Trophoblast cell (in vitro differentiated cells and primary cell): Measurements from ENCODE around the gene OR5F1.

Experiments used
- DNase-seq, 2 donors: peaks; one replicate each; pipeline ENCODE4 v3.0.0-alpha.2; 2016
- H2AFZ ChIP-seq: 2 replicates; pipeline ENCODE4 v1.6.1; 2013; ENCODE audit warnings: low read length, moderate library complexity, mild to moderate bottlenecking; ENCODE audit not compliant: insufficient read depth, poor library complexity
- H2AK5ac ChIP-seq: 2 replicates; pipeline ENCODE4 v1.6.1; 2013; ENCODE audit warnings: mild to moderate bottlenecking, low read length
- H2BK120ac ChIP-seq: 2 replicates; pipeline ENCODE4 v1.6.1; 2013; ENCODE audit warnings: low read length, mild to moderate bottlenecking, moderate library complexity; ENCODE audit not compliant: insufficient read depth, poor library complexity
- H2BK12ac ChIP-seq: 2 replicates; pipeline ENCODE4 v1.6.1; 2013; ENCODE audit warnings: mild to moderate bottlenecking, low read length, moderate library complexity
- H2BK5ac ChIP-seq: 2 replicates; pipeline ENCODE4 v1.6.1; 2013; ENCODE audit warnings: low read length, low read depth, moderate library complexity, mild to moderate bottlenecking; ENCODE audit not compliant: poor library complexity
- H3K14ac ChIP-seq: 2 replicates; pipeline ENCODE4 v1.6.1; 2013; ENCODE audit warnings: mild to moderate bottlenecking, low read length
- H3K18ac ChIP-seq: 2 replicates; pipeline ENCODE4 v1.6.1; 2013; ENCODE audit warnings: mild to moderate bottlenecking, low read length
- H3K23ac ChIP-seq: 2 replicates; pipeline ENCODE4 v1.6.1; 2013; ENCODE audit warnings: low read length
- H3K27ac ChIP-seq: 2 replicates; pipeline ENCODE4 v1.5.1; 2013; ENCODE audit warnings: low read depth, mild to moderate bottlenecking, inconsistent platforms, low read length, moderate library complexity
- H3K27me3 ChIP-seq: 2 replicates; pipeline ENCODE4 v1.6.1; 2013; ENCODE audit warnings: inconsistent platforms, mild to moderate bottlenecking, low read length, moderate library complexity; ENCODE audit not compliant: insufficient read depth
- H3K36me3 ChIP-seq, 2 experiments: 1 replicate in 1 of 2; 2 replicates in 1 of 2; pipeline ENCODE4 v1.6.1; 2013; ENCODE audit warnings: low read length in 2 of 2, mild to moderate bottlenecking in 2 of 2, moderate library complexity in 1 of 2; ENCODE audit not compliant: insufficient read depth in 2 of 2, control insufficient read depth in 1 of 2
- H3K4ac ChIP-seq: 2 replicates; pipeline ENCODE4 v1.6.1; 2013; ENCODE audit warnings: low read depth, mild to moderate bottlenecking, low read length, moderate library complexity
- H3K4me1 ChIP-seq, 2 experiments: 1 replicate in 1 of 2; 2 replicates in 1 of 2; pipeline ENCODE4 v1.6.1; 2013; ENCODE audit warnings: low read length in 2 of 2, mild to moderate bottlenecking in 2 of 2, moderate library complexity in 1 of 2; ENCODE audit not compliant: insufficient read depth in 2 of 2, control insufficient read depth in 1 of 2
- H3K4me2 ChIP-seq: 2 replicates; pipeline ENCODE4 v1.6.1; 2013; ENCODE audit warnings: inconsistent platforms, mild to moderate bottlenecking, low read length, moderate library complexity
- H3K4me3 ChIP-seq: 2 replicates; pipeline ENCODE4 v1.5.1; 2013; ENCODE audit warnings: mild to moderate bottlenecking, low read depth, low read length, inconsistent platforms
- H3K79me1 ChIP-seq: one replicate; pipeline ENCODE4 v1.6.1; 2013; ENCODE audit warnings: low read length
- H3K79me2 ChIP-seq: 2 replicates; pipeline ENCODE4 v1.6.1; 2013; ENCODE audit warnings: low read length, mild to moderate bottlenecking; ENCODE audit not compliant: control insufficient read depth, insufficient read depth, poor library complexity
- H3K9ac ChIP-seq: 2 replicates; pipeline ENCODE4 v1.6.1; 2013; ENCODE audit warnings: mild to moderate bottlenecking, low read length
- H3K9me3 ChIP-seq: 2 replicates; pipeline ENCODE4 v1.6.1; 2013; ENCODE audit warnings: low read depth, mild to moderate bottlenecking, control low read depth, inconsistent platforms, low read length; ENCODE audit not compliant: insufficient read depth
- H4K12ac ChIP-seq: 2 replicates; pipeline ENCODE4 v1.6.1; 2013; ENCODE audit warnings: low read depth, mild to moderate bottlenecking, low read length, moderate library complexity
- H4K8ac ChIP-seq: 2 replicates; pipeline ENCODE4 v1.6.1; 2013; ENCODE audit warnings: low read depth, mild to moderate bottlenecking, low read length, moderate library complexity
- H4K91ac ChIP-seq: one replicate; pipeline ENCODE4 v1.6.1; 2013; ENCODE audit warnings: low read depth, mild to moderate bottlenecking, low read length, moderate library complexity
- WGBS: extraction: QIAGEN DNeasy Blood & Tissue Kit; methylation state at CpG from one replicate; pipeline ENCODE4 v1.1.7; 2013; ENCODE audit warnings: missing lambda C conversion rate; ENCODE audit not compliant: insufficient read length, insufficient coverage; ENCODE audit errors: extremely low coverage; 5-methylcytosine and 5-hydroxymethylcytosine counted together

The OR5F1 gene

GRCh38 chr11:55970935-55971334 lies 23.5 kb downstream of the OR5F1 start:
- H3K27ac ChIP-seq = no peak overlapping the region
- H3K4ac ChIP-seq = no peak overlapping the region
- H3K18ac ChIP-seq = no peak overlapping the region
- H3K4me2 ChIP-seq = no peak overlapping the region
- H2AK5ac ChIP-seq = no peak overlapping the region
- H3K27me3 ChIP-seq = no peaks in the 10 kb centered on the region
- H3K4me1 ChIP-seq = no peaks in the 10 kb centered on the region
- no peak overlapping the region for H3K4me3 ChIP-seq
- H2AFZ ChIP-seq = no peak overlapping the region
- H2BK120ac ChIP-seq = no peak overlapping the region
- peaks cover 2% of the 10 kb centered on the region for H3K9me3 ChIP-seq
- H3K23ac ChIP-seq = no peak overlapping the region
- H4K8ac ChIP-seq = no peak overlapping the region
- H3K79me1 ChIP-seq = no peaks in the 10 kb centered on the region
- no peak overlapping the region for H2BK5ac ChIP-seq
- no CpG with 5 or more reads among the region's 3 CpGs for WGBS
- no peak overlapping the region for H2BK12ac ChIP-seq
- no peak for DNase-seq
- no peak overlapping the region for H3K14ac ChIP-seq
- H3K36me3 ChIP-seq = no peaks in the 10 kb centered on the region
- H3K9ac ChIP-seq = no peak overlapping the region
- no peaks in the 10 kb centered on the region for H3K79me2 ChIP-seq
- H4K91ac ChIP-seq = no peak overlapping the region
- no peak overlapping the region for H4K12ac ChIP-seq

GRCh38 chr11:55969845-55970244 lies 24.6 kb downstream of the OR5F1 start, which contains the start of gene OR10AG1:
Gene OR10AG1, minus strand, starts transcription at chr11:55969945. Its CDS starts 38 bp downstream, at chr11:55969907.
- Histone ChIP-seq H3K9me3 (peaks cover 2% of the 10 kb centered on the region), H3K9ac (no peak within 1 kb of the TSS), H3K18ac (no peak within 1 kb of the TSS), H2AK5ac (no peak within 1 kb of the TSS), H3K23ac (no peak within 1 kb of the TSS), H3K4me1 (no peaks in the 10 kb centered on the region), H4K91ac (no peak within 1 kb of the TSS), H2AFZ (no peak within 1 kb of the TSS), H4K8ac (no peak within 1 kb of the TSS), H3K4ac (no peak within 1 kb of the TSS), H2BK12ac (no peak within 1 kb of the TSS), H3K14ac (no peak within 1 kb of the TSS), H3K27ac (no peak within 1 kb of the TSS), H4K12ac (no peak within 1 kb of the TSS), H3K36me3 (no peaks in the 10 kb centered on the region), H3K4me3 (no peak within 1 kb of the TSS), H3K27me3 (no peaks in the 10 kb centered on the region), H2BK120ac (no peak within 1 kb of the TSS), H2BK5ac (no peak within 1 kb of the TSS), H3K79me2 (no peaks in the 10 kb centered on the region), H3K79me1 (no peaks in the 10 kb centered on the region), H3K4me2 (no peak within 1 kb of the TSS)
- DNase-seq = no peak
- no CpG with 5 or more reads among the region's 2 CpGs for WGBS

DNA sequence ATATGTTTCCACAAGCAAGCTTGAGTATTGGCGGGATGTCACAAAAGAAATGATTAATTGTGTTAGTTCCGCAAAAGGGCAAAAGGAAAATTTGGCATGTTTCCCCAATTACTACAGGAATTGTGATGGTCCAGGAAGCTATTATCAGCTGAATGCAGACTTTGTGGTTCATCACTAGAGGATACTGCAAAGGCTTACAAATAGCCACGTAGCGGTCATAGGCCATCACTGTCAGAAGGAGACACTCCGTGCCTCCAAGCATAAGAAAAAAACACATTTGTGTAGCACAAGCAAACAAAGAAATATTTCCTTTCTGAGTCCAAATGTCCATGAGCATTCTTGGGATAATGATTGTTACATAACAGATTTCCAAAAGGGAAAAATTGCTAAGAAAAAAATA lies 26.5 kb downstream of the OR5F1 start:
- Histone ChIP-seq H3K4me1 (no peaks in the 10 kb centered on the region), H3K79me1 (no peaks in the 10 kb centered on the region), H4K91ac (no peak overlapping the region), H3K4me3 (no peak overlapping the region), H3K79me2 (no peaks in the 10 kb centered on the region), H3K4ac (no peak overlapping the region), H2AK5ac (no peak overlapping the region), H3K4me2 (no peak overlapping the region), H3K36me3 (no peaks in the 10 kb centered on the region), H2AFZ (no peak overlapping the region), H3K23ac (no peak overlapping the region), H3K27ac (no peak overlapping the region), H3K18ac (no peak overlapping the region), H3K9ac (no peak overlapping the region), H3K9me3 (peaks cover 2% of the 10 kb centered on the region), H4K12ac (no peak overlapping the region), H3K14ac (no peak overlapping the region), H3K27me3 (no peaks in the 10 kb centered on the region), H2BK5ac (no peak overlapping the region), H2BK12ac (no peak overlapping the region), H2BK120ac (no peak overlapping the region), H4K8ac (no peak overlapping the region)
- no CpG with 5 or more reads among the region's 5 CpGs for WGBS
- no peak for DNase-seq

DNA sequence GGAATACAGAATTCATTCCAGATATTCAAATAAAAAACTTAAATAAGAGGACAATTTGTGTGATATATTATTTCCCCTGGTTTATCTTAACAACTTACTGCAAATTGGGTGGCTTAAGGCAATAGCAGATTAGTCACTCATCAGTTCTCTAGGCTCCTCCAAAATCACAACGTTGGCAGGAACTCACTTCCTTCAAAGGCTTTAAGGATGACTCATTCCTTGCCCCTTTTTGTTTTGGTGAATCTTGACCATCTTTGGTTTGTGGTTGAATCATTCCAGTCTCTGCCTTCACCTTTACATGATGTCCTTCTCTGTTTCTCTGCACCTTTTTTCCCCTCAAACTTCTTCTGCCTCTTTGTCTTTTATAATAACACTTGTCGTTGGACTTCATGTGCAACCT lies 28.0 kb downstream of the OR5F1 start:
- WGBS = no CpG with 5 or more reads among the region's 2 CpGs
- no peak overlapping the region for H2BK120ac ChIP-seq
- H3K23ac ChIP-seq = no peak overlapping the region
- no peaks in the 10 kb centered on the region for H3K36me3 ChIP-seq
- H3K79me2 ChIP-seq = no peaks in the 10 kb centered on the region
- no peak overlapping the region for H3K27ac ChIP-seq
- no peak overlapping the region for H3K14ac ChIP-seq
- no peaks in the 10 kb centered on the region for H3K27me3 ChIP-seq
- no peak overlapping the region for H3K9ac ChIP-seq
- H3K4me2 ChIP-seq = no peak overlapping the region
- no peak overlapping the region for H2BK5ac ChIP-seq
- no peak overlapping the region for H2AK5ac ChIP-seq
- no peak overlapping the region for H3K18ac ChIP-seq
- H3K79me1 ChIP-seq = no peaks in the 10 kb centered on the region
- no peak overlapping the region for H4K8ac ChIP-seq
- H4K12ac ChIP-seq = no peak overlapping the region
- no peak overlapping the region for H3K4me3 ChIP-seq
- no peak for DNase-seq
- H3K4me1 ChIP-seq = no peaks in the 10 kb centered on the region
- no peak overlapping the region for H2BK12ac ChIP-seq
- no peak overlapping the region for H4K91ac ChIP-seq
- peaks cover 2% of the 10 kb centered on the region for H3K9me3 ChIP-seq
- H3K4ac ChIP-seq = no peak overlapping the region
- no peak overlapping the region for H2AFZ ChIP-seq
